HG03095 (cell line): ENCODE results near the gene MLH1.
"Not testable (repeated sequence)": the region's sequence is repeated elsewhere in the genome, so short reads cannot be mapped to it uniquely, and the experiment has no call there.

Experiments
- ATAC-seq: cut with Tn5 transposase; IDR thresholded peaks from one replicate; pipeline ENCODE4 v1.9.1; 2021; ENCODE audit warnings: moderate library complexity; ENCODE audit not compliant: unreplicated experiment

The MLH1 gene

DNA sequence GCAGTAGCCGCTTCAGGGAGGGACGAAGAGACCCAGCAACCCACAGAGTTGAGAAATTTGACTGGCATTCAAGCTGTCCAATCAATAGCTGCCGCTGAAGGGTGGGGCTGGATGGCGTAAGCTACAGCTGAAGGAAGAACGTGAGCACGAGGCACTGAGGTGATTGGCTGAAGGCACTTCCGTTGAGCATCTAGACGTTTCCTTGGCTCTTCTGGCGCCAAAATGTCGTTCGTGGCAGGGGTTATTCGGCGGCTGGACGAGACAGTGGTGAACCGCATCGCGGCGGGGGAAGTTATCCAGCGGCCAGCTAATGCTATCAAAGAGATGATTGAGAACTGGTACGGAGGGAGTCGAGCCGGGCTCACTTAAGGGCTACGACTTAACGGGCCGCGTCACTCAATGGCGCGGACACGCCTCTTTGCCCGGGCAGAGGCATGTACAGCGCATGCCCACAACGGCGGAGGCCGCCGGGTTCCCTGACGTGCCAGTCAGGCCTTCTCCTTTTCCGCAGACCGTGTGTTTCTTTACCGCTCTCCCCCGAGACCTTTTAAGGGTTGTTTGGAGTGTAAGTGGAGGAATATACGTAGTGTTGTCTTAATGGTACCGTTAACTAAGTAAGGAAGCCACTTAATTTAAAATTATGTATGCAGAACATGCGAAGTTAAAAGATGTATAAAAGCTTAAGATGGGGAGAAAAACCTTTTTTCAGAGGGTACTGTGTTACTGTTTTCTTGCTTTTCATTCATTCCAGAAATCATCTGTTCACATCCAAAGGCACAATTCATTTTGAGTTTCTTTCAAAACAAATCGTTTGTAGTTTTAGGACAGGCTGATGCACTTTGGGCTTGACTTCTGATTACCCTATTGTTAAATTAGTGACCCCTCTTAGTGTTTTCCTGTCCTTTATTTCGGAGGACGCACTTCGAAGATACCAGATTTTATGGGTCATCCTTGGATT, at the start of gene MLH1:
Gene MLH1, plus strand, starts transcription at position 193 of the 958 bp plus-strand sequence. Its CDS starts 30 bp downstream, at position 223.
- ATAC-seq = peak; percentile 92

- no peak for ATAC-seq
These were observed 49.7 kb upstream of the MLH1 start for GRCh38 chr3:36943601-36944000.

- peak; percentile 53 for ATAC-seq
These were observed 49.2 kb upstream of the MLH1 start for GRCh38 chr3:36944012-36944640.

DNA sequence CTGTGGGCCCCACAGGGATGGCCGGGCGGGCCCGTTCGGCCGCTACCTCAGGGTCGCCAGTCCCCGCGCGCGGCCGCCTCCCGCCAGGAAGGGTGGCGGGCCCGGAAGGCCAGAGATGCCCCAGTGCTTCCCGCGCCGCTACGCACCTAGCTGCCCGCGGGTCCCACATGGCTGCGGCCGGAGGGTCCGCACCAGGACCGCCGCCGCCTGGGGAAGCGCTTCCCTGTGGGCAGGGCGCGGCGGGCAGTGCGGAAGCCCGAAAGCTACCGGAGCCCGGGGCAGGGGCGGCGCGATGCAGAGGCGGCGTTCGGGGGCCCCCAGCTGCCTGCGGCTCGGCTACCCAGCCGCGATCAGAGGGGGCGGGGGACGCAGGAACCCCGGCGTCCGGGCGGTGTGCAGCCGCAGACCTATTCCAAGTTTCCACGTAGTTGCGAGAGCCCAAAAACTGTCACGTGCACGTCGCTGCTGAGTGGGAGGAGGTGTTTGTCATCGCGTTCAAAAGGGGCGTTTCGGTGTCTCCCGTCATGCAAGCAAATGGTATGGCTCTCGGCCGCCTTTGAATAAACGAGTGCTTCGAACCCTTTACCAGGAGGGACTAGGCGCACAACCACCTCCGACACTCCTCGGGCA, 48.6 kb upstream of the MLH1 start, which contains the start of gene TRANK1:
Gene TRANK1, minus strand, starts transcription at position 414 of the 630 bp plus-strand sequence. Its CDS starts 245 bp downstream, at position 169.
- ATAC-seq = peak; percentile 52

DNA sequence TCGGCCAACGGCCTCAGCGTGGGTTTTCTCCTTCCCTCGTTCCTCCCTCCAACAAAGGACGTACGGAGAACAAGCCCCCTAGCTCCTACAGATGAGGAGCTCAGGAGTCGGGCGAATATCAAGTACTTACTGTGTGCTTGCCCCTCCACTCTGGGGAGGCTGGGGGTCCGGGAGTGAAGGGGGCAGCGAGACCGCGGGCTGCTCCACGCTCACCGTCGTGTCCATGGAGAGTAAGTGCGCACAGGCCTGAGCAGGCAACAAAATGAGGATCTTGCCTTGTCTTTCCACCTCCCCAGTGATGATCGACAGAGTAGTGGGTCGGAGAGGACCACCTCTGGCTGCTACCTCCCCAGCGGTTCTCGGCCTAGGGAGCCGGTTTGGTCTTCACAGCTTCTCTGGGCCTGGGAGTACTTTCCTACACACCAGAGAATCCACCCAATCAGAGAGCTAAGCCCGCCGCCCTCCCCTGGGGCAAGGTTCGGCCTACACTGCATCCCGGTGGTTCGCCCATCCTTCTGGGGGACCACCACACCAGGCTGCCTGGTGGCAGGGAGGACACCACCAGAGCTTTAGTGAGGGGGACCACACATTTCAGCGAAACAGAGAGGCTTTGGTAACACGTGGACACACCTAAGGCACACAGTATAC, 47.9 kb upstream of the MLH1 start:
- no peak for ATAC-seq

- ATAC-seq = not testable (repeated sequence)
These were observed 45.5 kb upstream of the MLH1 start for GRCh38 chr3:36947814-36948213.

- ATAC-seq = no peak
These were observed 38.7 kb upstream of the MLH1 start for GRCh38 chr3:36954452-36955134.

GRCh38 chr3:36956155-36956554, 37.2 kb upstream of the MLH1 start:
- ATAC-seq = no peak

GRCh38 chr3:36957063-36957462, 36.3 kb upstream of the MLH1 start:
- no peak for ATAC-seq

GRCh38 chr3:36957862-36958686, 35.2 kb upstream of the MLH1 start:
- ATAC-seq = no peak

GRCh38 chr3:36959821-36960220, 33.5 kb upstream of the MLH1 start:
- no peak for ATAC-seq

GRCh38 chr3:36960502-36960901, 32.8 kb upstream of the MLH1 start:
- ATAC-seq = no peak

GRCh38 chr3:36963008-36963407, 30.3 kb upstream of the MLH1 start:
- ATAC-seq = not testable (repeated sequence)

- ATAC-seq = no peak
These were observed 29.0 kb upstream of the MLH1 start for GRCh38 chr3:36964331-36964730.

- no peak for ATAC-seq
These were observed 28.5 kb upstream of the MLH1 start for GRCh38 chr3:36964817-36965216.

DNA sequence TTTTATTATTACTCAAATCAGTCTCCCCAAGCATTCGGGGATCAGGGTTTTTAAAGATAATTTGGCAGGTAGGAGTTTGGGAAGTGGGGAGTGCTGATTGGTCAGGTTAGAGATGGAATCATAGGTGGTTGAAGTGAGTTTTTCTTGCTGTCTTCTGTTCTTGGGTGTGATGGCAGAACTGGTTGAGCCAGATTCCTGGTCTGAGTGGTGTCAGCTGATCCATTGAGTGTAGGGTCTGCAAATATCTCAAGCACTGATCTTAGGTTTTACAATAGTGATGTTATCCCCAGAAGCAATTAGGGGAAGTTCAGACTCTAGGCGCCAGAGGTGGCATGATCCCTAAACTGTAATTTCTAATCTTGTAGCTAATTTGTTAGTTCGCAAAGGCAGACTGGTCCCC, 27.9 kb upstream of the MLH1 start:
- ATAC-seq = no peak

- ATAC-seq = no peak
These were observed 24.2 kb upstream of the MLH1 start for GRCh38 chr3:36969085-36969484.

- peak; percentile 100 for ATAC-seq
These were observed 23.5 kb upstream of the MLH1 start for GRCh38 chr3:36969540-36970432.

GRCh38 chr3:36972163-36972562, 21.2 kb upstream of the MLH1 start:
- ATAC-seq = no peak
